GM21528 (cell line): Measurements from ENCODE around the gene OR52A1.
"Not testable (repeated sequence)": the region's sequence is repeated elsewhere in the genome, so short reads cannot be mapped to it uniquely, and the experiment has no call there.

ENCODE experiments used
- ATAC-seq: cut with Tn5 transposase; IDR thresholded peaks from one replicate; pipeline ENCODE4 v1.9.1; 2021; ENCODE audit warnings: mild to moderate bottlenecking, moderate library complexity; ENCODE audit not compliant: unreplicated experiment, low FRiP score

The OR52A1 gene

DNA sequence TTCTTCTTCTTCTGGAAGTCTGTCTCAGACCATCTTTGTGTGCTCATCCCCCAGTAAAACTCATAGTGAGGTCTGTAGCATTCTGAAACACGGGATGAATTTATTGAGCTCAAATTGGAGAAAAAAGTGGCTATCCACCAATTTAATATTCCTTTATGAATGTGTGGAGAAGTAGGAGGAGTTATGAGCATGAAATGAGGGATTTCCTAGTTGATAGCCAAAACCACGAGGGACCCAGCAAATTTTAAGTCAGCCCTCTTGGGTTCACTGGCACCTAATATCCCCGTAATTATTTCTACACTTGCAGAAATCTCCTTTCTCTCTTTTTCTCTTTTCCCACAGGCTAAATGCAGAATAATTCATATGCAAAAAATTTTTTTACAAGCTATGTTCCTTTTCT lies at the start of gene OR52A1:
Gene OR52A1 (minus strand): TSS at position 101 of the 400 bp plus-strand sequence. CDS start 2,388 bp downstream, outside the sequence.
- no peak for ATAC-seq

- ATAC-seq: no peak
Observed at GRCh38 chr11:5203366-5203765, 48.8 kb upstream of the OR52A1 start.

- no peak for ATAC-seq
Observed at GRCh38 chr11:5200582-5200981, 46.0 kb upstream of the OR52A1 start, which contains the start of gene OR51V1. Gene OR51V1 (minus strand): TSS chr11:5200682. CDS start chr11:5200682, 0 bp downstream.

DNA sequence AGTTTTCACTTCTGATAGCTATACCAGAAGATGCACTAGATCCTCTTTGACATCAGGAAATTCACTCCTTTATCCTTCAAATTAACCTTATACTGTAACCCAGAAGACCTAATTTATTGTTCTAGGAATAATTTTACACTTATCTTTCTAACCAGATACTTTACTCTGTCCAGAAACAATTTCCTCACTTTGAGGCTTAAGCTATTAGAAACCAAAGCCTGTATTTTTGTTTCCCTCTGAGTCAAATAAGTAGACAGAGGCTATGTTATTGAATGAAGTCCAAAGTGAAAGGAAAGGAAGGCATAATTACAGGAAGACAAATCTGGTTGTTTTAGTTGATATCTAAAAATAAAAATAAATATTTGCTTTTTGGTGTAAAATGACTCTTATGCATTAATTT lies 43.7 kb upstream of the OR52A1 start:
- ATAC-seq: no peak

DNA sequence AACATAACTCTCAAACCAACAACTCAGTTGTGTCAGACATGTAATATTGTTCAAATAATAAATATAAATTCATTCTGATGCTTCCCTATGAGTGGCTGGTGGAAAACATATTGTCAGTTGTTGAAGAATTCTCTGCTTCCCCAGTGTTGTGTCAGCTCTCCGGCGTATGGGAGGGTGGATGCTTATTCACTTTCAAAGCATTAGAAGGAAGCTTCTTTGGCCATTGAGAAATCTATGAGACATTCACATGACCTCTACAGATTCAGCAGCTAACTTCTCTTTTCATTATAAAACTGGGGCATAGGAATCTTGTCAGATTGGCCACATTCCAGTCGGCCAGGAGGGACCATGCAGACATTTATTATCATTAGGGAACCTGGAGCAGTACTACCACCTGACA lies 43.0 kb upstream of the OR52A1 start:
- no peak for ATAC-seq

DNA sequence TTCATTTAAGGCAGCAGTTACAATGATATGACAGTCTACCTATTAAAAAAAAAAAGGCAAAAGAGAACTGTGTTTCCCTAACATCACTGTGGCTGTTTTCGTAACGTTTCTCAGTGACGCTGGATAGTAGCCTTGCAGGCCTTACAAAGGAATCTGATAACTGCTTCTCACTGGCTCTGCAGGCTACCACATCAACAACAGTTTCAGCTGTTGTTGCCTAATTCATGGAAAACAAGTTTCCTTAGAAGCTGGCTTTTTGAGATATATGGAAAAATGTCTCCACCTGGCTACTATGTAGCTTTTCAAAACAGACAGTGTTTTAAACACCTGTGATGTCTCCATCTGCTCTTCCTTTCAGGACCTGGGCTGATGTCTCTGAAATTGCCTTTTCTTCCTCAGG lies 42.2 kb upstream of the OR52A1 start:
- ATAC-seq: no peak

DNA sequence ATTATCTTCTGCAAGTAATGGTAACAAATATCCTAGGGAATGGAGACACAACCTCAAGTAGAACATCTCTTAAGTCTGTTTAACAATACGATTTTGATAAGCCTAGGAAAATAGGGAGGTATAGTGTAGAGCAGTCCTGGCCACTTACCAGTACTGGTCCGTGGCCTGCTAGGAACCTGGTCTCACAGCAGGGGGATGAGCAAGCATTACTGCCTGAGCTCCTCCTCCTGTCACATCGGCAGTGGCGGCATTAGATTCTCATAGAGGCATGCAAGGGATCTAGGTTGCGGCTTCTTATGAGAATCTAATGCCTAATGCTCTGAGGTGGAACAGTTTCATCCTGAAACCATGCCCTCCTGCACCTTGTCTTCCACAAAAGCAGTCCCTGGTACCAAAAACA lies 41.5 kb upstream of the OR52A1 start:
- ATAC-seq: no peak

DNA sequence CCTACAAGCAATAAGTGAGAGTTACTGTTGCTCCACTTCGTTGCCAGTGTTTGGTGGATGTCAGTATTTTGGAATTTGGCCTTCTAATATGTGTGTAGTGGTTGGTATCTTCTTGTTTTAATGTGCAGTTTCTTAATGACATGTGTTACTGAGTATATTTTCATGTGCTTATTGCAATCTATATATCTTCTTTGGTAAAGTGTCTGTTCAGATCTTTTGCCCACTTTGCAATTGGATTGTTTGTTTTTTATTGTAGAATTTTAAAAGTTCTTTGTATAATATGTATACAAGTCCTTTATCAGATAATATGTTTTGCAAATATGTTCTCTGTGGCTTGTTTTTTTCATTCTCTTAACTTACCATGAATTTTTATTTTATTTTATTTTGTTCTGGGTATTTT lies 38.2 kb upstream of the OR52A1 start:
- ATAC-seq: no peak

GRCh38 chr11:5188201-5188600 lies 33.6 kb upstream of the OR52A1 start:
- ATAC-seq: no peak

DNA sequence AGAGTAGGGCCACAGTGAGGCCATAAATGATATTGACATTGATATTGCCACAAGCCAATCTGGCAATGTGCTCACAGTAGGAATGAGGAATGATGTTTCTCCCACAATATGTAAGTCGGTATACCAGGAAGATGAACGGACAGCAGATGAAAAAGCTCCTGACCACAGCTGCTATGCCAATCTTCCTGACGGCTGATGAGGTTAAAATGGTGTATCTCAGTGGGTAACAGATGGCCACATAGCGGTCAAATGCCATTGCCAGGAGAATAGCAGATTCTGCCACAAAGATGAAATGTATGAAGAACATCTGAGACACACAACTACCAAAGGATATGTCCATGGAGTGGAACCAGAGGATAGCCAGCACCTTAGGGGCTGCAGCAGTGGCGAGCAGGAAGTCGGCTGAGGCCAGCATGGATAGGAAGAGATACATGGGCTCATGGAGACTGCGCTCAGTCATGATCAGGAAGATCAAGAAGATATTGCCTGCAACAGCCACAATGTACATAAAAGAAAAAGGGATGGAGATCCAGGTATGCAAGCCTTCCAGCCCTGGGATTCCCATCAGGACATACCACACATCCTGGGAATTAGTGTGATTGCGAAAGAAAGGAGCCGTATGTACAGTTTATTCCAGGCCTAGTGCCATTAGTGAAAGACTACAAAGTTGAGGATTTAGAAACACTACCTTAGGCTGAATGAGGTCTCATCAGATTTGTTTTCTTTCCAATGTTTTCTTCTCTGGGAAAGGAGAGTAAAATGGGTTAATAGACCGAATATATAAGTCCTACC lies 23.7 kb upstream of the OR52A1 start:
- ATAC-seq: no peak

DNA sequence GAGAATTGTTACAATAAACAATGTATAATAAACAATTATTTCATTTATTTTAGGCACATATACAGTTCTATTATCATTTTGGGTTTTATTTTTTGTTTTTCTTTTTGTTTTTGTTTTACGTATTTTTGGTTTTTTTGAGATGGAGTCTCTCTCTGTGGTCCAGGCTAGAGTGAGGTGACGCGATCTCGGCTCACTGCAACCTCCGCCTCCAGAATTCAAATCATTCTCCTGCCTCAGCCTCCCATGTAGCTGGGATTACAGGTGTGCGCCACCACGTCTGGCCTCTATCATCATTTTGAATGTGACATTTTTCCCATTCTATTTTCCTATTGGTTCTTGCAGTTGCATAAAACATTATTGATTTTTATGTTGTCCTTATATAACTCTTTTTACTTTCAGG lies 20.4 kb upstream of the OR52A1 start:
- no peak for ATAC-seq

GRCh38 chr11:5171856-5172255 lies 17.3 kb upstream of the OR52A1 start:
- no peak for ATAC-seq

DNA sequence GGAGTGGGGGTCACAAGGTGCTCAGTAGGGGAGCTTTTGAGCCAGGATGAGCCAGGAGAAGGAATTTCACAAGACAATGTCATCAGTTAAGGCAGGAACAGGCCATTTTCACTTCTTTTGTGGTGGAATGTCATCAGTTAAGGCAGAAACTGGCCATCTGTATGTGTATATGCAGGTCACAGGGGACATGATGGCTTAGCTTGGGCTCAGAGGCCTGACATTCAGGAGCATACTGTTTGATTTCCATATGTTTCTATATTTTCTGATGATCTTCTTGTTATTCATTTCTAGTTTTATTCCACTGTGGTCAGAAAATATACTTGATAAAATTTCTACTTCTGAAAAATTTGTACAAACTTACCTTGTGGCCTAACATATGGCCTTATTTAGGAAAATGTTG lies 11.3 kb upstream of the OR52A1 start:
- not testable (repeated sequence) for ATAC-seq

GRCh38 chr11:5164807-5165206 lies 10.2 kb upstream of the OR52A1 start:
- ATAC-seq: not testable (repeated sequence)

- ATAC-seq: not testable (repeated sequence)
Observed at GRCh38 chr11:5161045-5161444, 6.5 kb upstream of the OR52A1 start.

DNA sequence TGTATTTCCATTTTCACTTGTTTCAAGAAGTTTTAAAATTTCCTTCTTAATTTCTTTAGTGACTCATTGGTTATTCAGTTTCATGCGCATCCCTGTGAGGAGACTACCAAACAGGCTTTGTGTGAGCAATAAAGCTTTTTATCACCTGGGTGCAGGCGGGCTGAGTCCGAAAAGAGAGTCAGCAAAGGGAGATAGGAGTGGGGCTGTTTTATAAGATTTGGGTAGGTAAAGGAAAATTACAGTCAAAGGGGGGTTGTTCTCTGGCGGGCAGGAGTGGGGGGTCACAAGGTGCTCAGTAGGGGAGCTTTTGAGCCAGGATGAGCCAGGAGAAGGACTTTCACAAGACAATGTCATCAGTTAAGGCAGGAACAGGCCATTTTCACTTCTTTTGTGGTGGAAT lies 5.7 kb upstream of the OR52A1 start:
- ATAC-seq: not testable (repeated sequence)

DNA sequence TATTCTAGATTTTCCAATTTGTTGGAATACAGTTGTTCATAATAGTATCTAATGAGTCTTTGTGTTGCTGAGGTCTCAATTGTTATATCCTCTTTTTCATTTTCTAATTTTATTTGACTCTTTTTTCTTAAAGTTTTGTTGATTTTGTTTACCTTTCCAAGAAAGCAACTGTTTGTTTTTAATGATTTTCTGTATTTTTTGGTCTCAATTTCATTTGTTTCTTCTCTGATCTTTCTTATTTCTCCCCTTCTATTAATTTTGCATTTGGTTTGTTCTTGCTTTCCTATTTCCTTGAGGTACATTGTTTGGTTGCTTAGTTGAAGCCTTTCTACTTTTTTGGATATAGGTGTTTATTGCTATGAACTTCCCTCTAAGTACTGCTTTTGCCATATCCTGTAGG lies 5.2 kb upstream of the OR52A1 start:
- no peak for ATAC-seq

- no peak for ATAC-seq
Observed at GRCh38 chr11:5153574-5154431, 754 bp downstream of the OR52A1 start.

DNA sequence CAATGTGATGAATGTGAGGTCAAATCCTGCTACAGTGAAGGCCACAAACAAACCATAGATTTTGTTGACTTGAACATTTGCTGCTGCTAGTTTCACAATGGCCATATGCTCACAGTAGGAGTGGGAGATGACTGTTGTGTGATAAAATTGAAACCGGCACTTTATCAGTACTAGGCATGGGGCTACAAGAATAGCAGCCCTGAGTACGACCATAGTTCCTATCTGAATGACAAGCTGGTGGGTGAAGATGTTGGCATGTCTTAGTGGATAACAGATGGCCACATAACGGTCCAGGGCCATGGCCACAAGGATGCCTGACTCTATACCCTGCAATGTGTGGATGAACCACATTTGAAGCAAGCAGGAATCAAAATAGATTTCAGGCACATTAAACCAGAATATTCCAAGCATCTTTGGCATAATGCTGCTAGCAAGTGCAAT lies 2.8 kb downstream of the OR52A1 start:
- no peak for ATAC-seq

DNA sequence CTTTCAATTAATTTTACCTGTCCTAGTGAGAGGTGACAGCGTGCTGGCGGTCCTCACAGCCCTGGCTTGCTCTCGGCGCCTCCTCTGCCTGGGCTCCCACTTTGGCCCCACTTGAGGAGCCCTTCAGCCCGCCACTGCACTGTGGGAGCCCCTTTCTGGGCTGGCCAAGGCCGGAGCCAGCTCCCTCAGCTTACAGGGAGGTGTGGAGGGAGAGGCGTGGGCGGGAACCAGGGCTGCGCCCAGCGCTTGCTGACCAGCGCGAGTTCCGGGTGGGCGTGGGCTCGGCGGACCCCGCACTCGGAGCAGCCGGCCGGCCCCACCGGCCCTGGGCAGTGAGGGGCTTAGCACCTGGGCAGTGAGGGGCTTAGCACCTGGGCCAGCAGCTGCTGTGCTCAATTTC lies 10.4 kb downstream of the OR52A1 start:
- ATAC-seq: not testable (repeated sequence)

GRCh38 chr11:5137996-5138395 lies 16.6 kb downstream of the OR52A1 start, which contains the start of gene OR52A5:
Gene OR52A5 (minus strand): TSS chr11:5138356. CDS start chr11:5132642, 5,714 bp downstream.
- ATAC-seq: no peak
